NT2/D1 (cell line): Measurements from ENCODE around the gene CIB4.

Source experiments
- SUZ12 ChIP-seq: IDR thresholded peaks from 2 replicates; pipeline ENCODE4 v1.6.1; 2011; ENCODE audit not compliant: insufficient read length, insufficient read depth; ENCODE audit errors: extremely low read depth
- ZNF274 ChIP-seq: IDR thresholded peaks from 2 replicates; pipeline ENCODE4 v1.6.1; 2011; ENCODE audit warnings: mild to moderate bottlenecking, low read depth, low read length

DNA sequence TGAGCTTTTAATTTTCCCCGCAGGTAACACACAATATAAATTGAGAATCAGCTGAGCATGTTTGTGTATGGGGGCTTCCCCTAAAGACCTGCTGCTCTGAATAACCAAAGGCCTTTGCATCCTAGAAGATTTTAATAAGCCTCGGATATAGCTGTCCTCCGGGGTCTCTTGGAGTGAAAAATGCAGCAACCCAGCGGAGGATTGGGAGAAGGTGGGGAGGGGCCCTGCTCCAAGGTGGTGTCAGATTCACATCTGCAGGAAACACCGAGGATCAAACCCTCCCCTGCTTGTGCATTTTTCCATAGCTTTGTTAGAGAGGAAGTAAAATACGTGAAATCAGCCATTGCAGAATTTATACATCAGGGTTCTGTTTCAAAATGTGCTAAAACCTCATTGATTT, 100.2 kb downstream of the CIB4 start:
- TF ChIP-seq SUZ12 (no peak), ZNF274 (no peak)
